ENCODE data around the gene XAB2.

XAB2 gene

DNA sequence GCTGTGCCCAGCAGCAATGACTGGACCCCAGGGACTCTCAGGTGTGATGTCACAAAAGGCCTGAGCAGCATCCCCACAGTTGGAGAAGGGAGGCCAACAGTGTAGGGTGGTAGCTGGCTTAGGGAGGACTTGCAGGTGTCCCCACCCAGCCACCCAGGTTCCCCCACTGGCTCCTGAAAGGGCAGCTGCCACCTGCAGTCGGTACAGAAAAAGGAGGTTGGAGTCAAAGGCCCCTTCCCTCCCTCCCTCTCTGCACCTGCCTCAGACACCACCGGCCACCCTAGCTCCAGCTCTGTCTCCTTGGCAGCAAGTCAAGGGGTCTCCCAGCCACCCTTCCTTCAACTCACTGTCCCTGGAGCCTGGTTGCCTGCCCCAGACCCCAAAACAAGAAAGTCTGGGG, 4.4 kb upstream of the XAB2 start, which contains the start of gene PCP2:
Gene PCP2 (minus strand): TSS at position 22 of the 400 bp plus-strand sequence. CDS start 262 bp downstream, outside the sequence.
- no peak for DNase-seq (ENCODE audit: low read depth in 4 of 4, low spot score in 1 of 4)

DNA sequence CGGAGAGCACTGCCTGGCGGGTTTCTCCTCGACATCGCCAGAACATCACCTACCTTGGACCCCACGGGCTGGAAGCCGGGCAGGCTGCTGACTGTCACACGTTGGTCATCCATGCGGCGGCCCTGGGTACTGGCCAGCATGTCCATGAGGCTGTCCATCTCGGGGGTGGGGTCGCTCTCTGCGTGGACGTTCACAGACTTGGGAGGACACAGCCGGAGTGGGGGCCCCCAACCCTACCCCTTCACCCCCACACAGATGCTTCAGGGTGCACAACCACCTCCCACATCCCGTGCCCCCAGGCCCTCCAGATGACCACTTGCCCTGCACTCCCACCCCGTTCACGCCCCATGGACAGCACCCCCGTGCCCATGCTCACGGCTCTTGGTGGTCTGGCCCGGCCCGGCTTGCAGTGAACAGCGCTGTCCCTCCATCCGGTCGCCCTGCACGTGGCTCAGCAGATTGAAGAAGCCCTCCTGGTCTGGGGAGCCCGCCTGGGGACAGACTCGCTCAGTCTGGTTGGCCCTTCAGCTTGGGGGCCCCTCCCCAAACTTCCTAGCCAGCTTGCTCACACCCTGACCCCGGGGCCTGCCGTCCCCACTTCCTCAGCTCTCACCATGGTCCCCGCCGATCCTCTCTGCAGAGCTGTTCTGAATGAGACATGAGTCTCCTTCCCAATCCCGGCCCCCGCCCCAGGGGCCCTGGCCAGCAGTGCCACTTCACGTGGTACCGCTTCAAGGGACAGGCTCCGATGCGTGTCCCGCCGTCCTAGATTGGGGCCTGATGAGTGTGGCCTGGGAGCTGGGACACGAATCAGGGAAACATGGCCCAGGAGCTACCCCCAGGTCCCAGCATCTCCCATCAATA, 3.2 kb upstream of the XAB2 start:
- no peak for DNase-seq (ENCODE audit: low read depth in 4 of 4, low spot score in 1 of 4)

DNA sequence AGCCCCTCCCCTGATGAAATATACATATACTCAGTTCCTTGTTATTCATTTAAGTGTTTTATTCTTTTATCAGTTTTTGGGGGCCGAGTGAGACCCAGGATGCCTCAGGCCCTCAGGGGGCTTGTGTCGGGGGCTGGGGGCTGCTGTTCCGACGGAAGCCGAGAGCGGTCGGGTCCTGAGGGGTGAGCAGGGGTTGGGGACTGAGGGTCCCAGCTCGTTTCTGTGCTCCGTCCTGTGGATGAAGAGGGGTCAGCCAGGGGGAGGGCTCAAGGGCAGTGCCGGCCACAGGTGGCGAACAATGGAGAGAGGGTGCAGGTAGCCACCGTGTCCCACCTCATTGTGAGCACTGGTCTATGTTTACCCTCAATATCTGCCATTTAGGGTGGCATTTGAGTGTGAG, 2.2 kb upstream of the XAB2 start:
- no peak for DNase-seq (ENCODE audit: low read depth in 4 of 4, low spot score in 1 of 4)

DNA sequence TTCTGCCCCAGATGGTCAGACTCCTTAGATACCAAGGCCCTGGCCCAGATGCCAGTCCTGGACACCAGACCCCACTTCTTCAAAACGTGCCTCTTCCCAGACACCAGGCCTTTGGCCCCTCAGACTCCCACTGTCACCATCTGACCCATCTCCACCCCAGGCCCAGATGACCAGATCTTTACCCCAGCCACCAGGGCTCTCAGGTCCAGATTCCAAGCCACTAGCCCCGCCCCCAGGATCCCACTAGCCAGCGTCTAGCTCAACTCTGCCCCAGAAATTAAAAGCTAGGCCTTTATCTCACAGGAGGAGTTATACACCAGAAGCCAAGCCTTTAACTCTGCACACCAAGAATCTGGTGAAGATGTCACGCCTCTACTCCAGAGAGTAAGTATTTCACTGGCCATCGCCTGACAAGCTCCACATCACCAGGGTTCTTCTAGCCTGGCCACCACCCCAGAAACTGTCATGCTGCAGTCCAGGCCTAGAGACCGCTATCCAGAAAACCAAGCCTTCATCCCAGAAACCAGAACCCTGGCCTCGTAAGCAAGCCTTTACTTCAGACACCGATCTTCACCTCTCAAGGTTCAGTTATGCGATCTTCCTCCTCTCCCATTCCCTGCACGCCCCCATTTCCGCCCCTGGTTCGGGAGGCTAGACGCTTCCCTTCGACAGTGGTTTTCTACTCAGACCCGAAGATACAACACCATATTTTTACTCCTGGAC, 595 bp downstream of the XAB2 start:
- DNase-seq (ENCODE audit: low read depth in 4 of 4, low spot score in 1 of 4), result no peak

DNA sequence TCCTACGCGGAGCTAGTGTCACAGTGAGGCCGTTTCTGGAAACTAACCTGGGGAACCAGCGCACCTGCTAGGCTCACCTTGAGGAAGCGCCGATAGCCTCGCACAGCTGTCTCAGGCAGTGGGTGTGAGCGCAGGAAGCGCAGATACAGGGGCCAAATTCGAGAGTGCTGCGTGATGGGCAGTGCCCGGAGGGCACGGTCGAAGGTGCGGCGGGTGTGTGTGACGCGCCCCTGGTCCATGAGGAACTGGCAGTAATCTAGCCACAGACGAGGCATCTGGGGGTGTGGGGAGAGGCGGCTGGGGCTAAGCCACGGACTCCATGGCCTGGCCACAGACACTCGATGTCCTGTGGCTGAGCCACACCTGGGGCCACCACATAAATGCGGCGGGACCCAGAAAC, 2.2 kb downstream of the XAB2 start:
- DNase-seq (ENCODE audit: low read depth in 4 of 4, low spot score in 1 of 4), result no peak

DNA sequence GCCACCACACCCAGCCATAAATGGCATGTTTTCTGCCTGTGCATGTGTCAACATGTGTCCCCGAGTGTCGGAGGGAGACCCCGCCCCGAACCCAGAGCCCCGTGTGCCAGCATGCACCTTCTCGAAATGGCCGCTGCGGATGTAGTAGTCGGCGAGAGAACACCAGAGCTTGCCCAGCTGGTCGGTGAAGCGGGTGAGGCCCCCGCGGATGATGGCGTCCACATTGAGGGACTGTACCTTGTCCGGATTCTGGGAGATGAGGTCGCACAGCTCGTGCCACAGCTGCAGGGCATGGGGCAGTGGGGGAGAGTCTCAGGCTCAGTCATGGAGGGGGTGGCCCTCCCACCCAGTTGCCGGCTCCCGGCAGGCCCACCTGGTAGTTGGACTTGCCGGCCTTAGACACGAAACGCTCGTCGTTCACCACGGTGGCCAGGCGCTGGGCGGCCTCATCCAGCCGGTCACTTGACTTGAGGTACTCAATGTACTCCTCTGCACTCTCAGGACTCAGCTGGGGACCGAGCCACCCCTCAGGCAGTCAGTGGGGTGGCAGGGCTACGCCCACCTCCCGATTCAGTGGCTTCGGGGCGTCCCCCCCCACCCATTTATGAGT, 3.5 kb downstream of the XAB2 start:
- no peak for DNase-seq (ENCODE audit: low read depth in 4 of 4, low spot score in 1 of 4)

DNA sequence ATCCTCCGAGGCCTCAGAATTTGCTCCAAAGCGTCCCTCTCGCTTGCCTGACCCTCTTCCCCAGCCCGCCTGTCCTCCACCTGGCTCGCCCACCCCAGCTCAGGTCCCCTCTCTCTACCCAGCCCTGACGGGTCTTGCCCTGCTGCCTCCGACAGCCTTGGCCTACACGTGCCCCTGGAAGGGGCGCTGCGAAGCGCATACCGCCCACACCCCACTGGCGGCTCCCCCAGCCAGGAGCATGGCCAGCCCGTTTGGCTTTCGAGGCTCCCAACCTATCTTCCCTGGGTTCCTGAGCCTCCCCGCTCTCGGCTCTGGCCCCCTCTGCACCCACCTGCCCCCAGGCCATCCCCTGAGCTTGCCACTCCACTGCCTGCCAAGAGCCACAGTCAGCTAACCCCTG, 4.5 kb downstream of the XAB2 start:
- no peak for DNase-seq (ENCODE audit: low read depth in 4 of 4, low spot score in 1 of 4)

DNA sequence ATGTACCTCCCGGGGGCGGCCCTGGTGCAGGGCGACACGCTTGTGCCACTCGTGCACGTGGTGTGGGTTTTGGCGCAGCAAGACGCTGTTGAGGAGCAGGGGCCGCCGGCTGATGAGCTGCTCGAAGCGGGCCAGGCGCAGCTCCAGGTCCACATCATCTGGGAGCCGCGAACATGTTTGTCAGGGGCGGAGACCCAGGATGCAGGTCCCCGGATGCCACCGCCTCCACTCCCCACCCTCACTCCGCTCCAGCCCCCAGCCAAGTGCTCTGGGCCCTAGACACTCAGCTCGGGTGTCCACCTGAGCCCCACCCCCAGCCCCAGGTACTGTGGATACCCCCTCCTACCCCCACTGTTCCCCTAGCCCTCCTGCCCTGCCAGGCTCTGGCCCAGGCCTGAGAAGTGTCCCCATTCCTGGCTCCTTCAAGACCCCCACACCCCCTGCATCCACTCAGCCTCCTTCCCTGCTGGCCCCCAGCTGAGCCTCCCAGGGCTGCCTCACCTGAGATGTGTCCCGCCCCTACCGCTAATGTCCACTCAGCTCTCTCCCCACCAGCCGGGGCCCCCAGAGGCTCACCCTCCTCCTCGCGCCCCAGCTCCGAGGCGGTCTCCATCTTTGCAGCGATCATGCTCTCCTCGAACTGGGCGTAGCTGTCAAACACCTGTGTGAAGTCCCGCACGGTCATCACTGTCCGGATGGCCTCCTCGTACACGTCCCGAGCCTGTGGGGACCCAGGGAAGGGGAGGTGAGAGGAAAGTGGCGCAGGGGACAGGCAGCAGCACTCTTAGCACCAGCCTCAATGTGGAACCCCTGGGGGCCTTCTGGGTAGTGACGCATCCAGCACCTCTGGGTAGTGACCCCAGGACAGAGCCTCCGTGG, 5.4 kb downstream of the XAB2 start:
- no peak for DNase-seq (ENCODE audit: low read depth in 4 of 4, low spot score in 1 of 4)

DNA sequence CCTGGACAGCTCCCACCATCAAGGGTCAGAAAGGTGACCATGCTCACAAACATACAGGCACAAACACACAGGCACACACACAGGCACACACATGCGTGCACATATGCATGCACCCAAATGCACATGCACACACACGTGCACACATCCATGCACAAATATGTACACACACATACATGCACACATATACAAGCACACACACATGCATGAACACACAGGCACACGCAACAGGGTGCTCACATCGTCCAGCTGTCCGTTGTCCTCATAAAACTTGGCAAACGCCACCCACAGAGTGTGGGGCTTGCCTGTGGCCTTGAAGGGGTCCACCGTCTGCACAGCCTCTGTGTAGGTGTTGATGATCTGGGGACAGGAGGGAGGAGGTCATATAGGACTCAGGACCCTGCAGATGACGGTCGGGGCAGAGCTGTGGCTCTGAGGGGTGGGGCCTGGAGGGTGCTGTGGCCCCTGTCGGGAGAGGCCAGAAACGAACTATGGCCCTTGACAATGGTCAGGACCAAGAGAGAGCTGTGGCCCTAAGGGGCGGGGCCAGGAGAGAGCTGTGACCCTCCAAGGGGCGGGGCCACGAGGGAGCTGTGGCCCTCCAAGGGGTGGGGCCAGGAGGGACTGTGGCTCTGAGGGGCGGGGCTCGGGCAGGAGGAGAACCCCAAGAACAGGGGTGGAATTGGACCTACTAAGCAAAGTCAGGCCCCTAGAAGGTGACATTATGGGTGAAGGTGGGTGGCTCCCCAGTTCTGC, 6.2 kb downstream of the XAB2 start:
- DNase-seq (ENCODE audit: low read depth in 4 of 4, low spot score in 1 of 4), result no peak

DNA sequence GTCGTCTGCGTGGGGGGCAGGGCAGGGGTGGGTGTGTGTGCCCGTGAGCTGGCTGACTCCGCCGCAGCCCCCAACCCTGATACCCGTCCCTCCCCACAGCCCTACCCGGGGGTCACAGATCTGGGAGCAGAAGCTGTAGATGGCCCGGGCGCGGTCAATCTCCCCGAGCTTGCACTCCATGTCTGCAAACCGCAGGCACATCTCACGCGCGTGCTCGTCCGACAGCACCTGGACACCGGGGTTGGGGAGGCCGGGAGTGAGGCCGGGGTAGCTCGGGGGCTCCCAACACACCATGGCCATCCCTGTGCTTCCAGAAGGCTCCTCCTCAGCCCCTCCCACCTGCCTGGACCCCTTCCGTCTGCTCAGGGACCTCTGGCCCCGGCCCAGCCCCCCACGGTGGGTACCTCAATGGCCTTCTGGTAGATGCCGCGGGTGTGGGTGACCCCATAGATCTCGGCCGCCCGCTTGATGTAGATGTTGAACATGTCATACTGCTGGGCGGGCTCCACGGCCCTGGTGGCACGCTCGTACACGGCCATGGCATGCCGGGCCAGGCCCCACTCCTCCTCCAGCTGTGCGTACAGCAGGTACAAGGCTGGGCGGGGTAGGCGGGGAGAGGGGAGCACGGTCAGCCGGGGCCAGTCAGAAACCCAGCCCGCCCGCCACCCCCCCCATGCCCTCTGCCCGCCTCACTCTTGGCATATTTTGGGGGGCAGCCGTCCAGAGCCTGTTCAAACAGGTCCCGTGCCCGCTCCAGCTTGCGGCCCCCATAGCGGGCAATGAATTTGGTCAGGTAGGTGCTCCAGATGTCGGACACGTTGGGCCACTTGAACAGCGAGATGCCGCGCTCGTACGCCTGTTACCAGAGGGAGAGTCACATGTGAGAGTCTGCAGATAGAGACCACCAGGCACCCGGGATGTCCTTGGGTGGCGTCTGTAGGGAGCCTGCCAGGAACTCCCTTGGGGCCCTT, 8.6 kb downstream of the XAB2 start:
- no peak for DNase-seq (ENCODE audit: low read depth in 4 of 4, low spot score in 1 of 4)

DNA sequence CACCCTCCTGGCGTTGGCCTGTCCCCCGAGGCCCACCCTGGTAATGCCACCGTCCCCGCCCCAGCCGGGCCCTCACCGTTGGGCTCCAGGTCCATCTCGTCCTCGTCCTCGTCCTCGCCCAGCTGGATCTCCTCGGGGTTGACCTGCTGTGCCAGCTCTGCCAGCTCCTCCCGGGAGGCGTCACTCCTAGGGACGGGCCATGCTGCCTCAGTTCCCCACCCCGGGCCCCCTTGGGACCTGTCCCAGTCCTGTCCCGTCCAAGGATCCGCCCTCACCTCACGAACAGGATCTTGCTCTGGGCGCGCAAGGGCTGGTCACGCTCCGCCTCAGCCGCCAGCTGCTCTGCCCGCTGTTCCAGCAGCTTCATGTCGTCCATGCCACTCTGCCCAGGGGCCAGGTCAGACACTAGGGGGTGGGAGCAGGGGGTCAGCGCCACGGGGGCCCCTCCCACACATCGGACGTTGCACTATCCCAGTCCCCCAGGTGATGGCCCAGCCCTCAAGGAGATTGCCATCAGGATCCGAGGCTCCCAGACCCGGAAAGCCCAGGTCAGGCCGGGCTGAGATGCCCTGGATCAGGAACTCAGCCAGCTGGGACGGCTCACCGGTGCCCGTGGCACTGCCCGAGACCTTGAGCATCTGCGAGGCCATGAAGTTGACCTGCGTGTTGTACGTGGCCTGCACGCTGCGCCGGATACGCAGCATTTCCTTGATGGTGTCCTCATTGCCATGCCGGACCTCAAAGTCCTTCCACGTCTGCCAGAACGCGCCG, 9.5 kb downstream of the XAB2 start:
- no peak for DNase-seq (ENCODE audit: low read depth in 4 of 4, low spot score in 1 of 4)

DNA sequence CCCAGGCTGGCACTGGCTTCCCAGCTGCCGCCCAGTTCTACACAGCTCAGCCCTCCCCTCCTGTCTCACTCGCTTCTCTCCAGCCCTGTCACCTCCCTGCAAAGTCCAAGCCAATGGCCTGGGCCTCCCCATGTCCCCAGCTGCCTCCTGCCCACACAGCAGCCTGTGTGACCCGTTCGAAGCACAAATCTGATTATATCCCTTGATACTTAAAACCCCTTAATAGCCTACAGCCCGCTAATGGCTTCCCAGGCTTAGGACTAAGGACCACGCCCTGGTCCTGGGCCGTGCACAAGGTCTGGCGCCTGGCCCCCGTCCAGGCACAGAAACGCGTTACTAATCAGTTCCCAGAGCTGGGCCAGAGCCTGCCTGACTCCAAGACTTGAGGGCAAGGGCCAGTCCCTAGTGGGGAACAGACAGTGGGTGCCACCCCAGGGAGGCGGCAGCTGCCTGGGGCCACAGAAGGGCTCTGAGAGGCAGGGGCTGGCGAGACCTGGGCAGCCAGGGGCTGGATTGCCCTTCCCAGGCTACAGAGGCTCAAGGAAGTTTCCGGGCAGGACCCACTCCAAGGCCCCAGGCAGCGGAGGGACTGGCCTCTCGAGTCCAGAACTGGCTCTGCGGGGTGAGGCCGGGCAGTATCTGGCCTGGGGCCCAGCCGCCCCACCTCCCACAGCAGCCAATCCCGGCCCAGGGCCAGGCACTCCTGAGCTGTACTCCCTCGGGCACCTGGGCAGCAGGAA, 10.4 kb downstream of the XAB2 start:
- no peak for DNase-seq (ENCODE audit: low read depth in 4 of 4, low spot score in 1 of 4)

DNA sequence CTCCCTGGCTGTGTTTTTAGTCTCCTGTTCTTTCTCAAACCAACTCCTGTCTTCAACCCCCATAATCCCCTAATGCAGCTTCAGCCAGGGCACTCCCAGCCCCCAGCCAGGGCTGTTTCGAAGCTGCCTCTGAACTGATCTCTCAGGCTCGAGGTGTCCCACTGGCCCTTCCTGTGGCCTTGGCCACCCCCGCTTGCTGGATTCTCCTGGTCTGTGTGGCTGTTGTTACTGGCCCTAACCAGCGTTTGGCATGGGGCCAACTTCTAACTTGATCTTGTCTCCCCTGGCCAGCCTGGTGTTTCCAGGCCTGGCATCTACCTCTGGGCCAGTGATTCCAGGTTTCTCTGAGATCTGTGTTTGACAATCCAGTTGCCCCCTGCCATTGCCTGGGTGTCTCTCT, 11.0 kb downstream of the XAB2 start:
- DNase-seq (ENCODE audit: low read depth in 4 of 4, low spot score in 1 of 4), result no peak

DNA sequence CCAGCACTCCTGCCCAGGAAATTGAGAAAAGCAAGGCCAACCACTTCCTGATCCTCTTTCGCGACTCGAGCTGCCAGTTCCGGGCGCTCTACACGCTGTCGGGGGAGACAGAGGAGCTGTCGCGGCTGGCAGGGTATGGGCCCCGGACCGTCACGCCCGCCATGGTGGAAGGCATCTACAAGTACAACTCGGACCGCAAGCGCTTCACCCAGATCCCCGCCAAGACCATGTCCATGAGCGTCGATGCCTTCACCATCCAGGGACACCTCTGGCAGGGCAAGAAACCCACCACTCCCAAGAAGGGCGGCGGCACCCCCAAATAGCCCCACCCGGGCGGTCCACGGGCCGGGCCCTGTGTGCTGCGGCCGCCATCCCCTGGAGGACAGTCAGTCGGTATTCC, 11.6 kb downstream of the XAB2 start:
- DNase-seq (ENCODE audit: low read depth in 4 of 4, low spot score in 1 of 4), result no peak

DNA sequence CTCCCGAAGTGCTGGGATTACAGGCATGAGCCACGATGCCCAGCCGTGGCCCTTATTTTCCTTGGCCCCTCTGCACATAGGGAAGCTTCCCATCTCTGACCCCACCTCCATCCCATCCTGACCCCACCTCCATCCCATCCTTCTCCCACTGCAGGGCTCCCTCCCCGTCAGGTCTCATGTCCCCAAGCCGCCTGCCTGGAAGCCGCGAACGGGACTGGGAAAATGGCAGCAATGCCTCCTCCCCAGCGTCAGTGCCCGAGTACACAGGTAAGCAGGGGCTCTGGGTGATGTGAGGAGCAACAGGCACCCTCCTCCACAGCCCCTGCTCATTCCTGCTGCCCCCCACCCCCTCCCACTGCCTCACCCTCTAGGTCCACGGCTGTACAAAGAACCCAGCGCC, 12.2 kb downstream of the XAB2 start:
- DNase-seq (ENCODE audit: low read depth in 4 of 4, low spot score in 1 of 4), result no peak

DNA sequence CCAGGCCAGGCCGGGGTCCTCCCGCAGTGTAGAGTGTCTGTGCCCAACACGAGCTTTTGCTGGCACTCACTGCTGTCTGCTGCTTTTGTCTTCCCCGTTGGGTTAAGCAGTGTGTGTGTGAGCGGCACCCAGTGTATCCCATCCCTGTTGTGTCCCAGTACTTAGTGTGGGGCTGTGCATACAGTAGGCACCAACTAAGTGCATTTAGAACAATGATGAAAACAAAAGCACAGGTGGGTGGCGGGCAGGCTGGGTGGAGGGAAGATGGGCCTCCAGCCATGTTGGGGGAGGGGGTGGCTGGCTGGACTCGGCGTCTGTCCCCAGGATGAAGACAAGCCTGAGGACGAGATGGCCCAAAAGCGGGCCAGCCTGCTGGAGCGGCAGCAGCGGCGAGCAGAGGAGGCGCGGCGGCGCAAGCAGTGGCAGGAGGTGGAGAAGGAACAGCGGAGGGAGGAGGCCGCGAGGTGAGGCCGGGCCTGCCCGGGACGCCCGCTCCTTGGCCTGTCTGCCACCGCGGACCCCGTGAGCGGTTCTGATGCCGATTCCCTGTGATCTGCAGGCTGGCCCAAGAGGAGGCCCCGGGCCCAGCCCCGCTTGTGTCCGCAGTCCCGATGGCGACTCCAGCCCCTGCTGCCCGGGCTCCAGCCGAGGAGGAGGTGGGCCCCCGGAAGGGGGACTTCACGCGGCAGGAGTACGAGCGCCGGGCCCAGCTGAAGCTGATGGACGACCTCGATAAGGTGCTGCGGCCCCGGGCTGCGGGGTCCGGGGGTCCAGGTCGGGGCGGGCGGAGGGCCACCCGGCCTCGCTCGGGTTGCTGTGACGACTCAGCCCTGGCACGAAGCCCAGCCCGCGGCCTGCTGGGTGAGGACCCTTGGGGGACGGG, 14.2 kb downstream of the XAB2 start:
- no peak for DNase-seq (ENCODE audit: low read depth in 4 of 4, low spot score in 1 of 4)

Data from stimulated activated CD4-positive, alpha-beta T cell treated with anti-CD3 and anti-CD28 coated beads, Interleukin-1b, Interleukin-23, amount 100 ng/mL, for 24 hours (primary cell).